Mucosa of stomach (tissue), 1 donor: ENCODE data around the gene MOCOS.
"Not testable (repeated sequence)": the region's sequence is repeated elsewhere in the genome, so short reads cannot be mapped to it uniquely, and the experiment has no call there.

Source experiments
- H3K27me3 ChIP-seq: one replicate; pipeline ENCODE4 v1.7.0; 2013; ENCODE audit warnings: mild to moderate bottlenecking, low read length; ENCODE audit not compliant: control insufficient read depth, insufficient read depth
- H3K36me3 ChIP-seq: one replicate; pipeline ENCODE4 v1.7.0; 2013; ENCODE audit warnings: low read length; ENCODE audit not compliant: control insufficient read depth, insufficient read depth
- H3K4me1 ChIP-seq: one replicate; pipeline ENCODE4 v1.7.0; 2013; ENCODE audit warnings: mild to moderate bottlenecking, low read length; ENCODE audit not compliant: control insufficient read depth, insufficient read depth
- H3K4me3 ChIP-seq: one replicate; pipeline ENCODE4 v1.7.0; 2013; ENCODE audit warnings: low read length
- H3K9ac ChIP-seq: one replicate; pipeline ENCODE4 v1.7.0; 2013; ENCODE audit warnings: mild to moderate bottlenecking, low read length, moderate library complexity
- H3K9me3 ChIP-seq: one replicate; pipeline ENCODE4 v1.7.0; 2013; ENCODE audit warnings: mild to moderate bottlenecking, low read length, moderate library complexity; ENCODE audit not compliant: control insufficient read depth
- donor health status: Pancreatic carcinoma.

Gene MOCOS

DNA sequence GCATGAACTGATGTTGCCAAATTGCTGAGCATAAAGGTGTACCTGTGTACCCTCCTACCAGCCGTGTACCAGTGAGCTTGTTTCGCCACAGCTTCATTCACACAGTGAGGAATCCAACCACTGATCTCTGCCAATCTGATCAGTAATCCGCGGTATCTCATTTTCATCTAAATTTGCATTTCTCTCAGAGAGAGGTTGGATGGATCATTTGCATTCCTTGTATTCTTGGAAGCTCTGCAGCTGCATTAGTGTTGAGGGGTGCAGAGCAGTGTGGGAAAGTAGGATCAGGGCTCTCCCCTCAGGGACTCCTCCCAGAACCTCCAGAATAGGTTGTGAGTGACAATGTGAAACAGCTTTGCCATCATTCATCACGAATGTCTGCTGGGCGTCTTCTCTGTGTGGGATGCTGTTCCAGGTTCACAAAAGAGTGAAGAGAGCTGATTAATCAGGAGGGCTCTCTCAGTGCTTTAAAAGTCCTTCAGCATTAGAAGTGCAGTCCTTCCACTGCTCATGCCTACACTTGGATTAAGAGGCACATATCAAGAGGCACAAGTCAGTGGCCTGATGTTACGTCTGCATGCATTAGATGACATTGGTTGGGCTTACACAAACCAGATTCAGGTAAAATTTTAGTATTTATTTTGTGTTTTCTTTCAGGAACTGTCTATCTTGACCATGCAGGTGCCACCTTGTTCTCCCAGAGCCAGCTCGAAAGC is 7.5 kb downstream of the MOCOS start:
- Histone ChIP-seq H3K9ac (no peak overlapping the region), H3K27me3 (no peaks in the 10 kb centered on the region), H3K4me1 (no peaks in the 10 kb centered on the region), H3K36me3 (no peaks in the 10 kb centered on the region), H3K9me3 (no peaks in the 10 kb centered on the region), H3K4me3 (no peak overlapping the region)

DNA sequence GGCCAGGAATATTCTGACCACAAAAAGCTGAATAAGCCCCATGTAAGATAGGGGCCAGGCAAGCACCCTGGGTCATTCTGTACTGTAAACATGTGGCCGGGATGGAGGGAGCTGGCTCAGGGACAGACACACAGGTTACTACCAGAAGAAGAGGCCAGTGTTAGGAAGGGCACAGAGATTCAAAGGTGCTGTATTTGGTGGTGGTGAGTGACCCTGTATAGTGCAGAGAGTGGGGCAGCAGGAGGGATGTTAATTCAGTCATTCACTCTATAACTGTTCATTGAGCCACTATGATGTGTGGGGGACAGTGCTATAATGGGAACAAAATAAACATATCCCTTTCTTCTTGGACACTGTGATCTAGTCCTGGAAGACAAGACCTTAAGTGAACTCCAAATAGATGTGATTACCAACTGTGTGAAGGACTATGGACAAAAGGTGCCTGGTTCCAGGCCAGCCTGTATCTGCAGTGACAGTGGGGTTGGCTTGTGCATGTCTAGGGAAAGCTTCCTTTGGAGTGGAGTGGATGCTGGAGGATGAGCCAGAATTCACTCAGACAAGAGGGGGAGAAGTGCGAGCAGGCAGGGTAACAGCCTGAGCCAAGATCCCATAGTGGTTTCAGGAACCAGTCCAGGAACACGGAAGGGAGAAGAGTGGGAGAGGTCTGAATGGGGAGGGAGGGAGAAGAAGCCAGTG is 8.3 kb downstream of the MOCOS start:
- Histone ChIP-seq H3K4me1 (no peaks in the 10 kb centered on the region), H3K9ac (no peak overlapping the region), H3K4me3 (no peak overlapping the region), H3K9me3 (no peaks in the 10 kb centered on the region), H3K36me3 (no peaks in the 10 kb centered on the region), H3K27me3 (no peaks in the 10 kb centered on the region)

DNA sequence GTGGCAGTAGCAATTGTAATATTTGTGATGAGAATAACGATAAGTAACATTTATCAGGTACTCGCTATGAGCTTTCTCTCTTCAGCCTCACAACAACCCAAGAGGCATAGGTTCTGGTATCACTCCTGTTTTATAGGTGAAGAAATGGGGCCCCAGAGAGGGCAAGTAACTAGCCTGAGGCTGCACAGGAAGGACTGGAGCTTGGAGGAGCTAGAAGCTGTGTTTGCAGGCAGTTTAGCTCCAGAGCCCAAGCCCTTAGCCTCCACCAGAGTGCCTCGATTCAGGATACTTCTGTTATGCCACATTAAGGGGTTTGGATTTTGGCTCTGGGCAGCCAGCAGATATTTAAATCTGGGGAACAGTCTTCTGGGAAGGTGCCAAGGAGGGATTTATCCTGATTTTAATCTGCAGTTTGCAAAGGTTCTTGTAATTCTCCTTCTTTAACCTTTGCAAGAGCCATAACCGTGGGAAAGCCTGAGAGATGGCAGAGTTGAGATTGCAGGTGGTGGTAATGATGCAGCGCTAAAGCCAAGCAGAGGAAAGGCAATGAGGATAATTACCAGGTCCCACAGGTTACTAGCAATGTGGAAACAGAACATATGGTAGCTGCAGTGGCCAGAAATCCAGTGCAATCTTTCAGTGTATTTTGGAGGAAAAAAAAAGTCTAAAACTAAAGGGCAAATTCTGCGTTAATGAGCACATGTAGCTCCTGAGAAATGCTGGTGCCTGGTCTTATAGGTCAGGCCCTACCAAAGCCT is 9.1 kb downstream of the MOCOS start:
- Histone ChIP-seq H3K9me3 (no peaks in the 10 kb centered on the region), H3K4me1 (no peaks in the 10 kb centered on the region), H3K9ac (no peak overlapping the region), H3K36me3 (no peaks in the 10 kb centered on the region), H3K27me3 (no peaks in the 10 kb centered on the region), H3K4me3 (no peak overlapping the region)

DNA sequence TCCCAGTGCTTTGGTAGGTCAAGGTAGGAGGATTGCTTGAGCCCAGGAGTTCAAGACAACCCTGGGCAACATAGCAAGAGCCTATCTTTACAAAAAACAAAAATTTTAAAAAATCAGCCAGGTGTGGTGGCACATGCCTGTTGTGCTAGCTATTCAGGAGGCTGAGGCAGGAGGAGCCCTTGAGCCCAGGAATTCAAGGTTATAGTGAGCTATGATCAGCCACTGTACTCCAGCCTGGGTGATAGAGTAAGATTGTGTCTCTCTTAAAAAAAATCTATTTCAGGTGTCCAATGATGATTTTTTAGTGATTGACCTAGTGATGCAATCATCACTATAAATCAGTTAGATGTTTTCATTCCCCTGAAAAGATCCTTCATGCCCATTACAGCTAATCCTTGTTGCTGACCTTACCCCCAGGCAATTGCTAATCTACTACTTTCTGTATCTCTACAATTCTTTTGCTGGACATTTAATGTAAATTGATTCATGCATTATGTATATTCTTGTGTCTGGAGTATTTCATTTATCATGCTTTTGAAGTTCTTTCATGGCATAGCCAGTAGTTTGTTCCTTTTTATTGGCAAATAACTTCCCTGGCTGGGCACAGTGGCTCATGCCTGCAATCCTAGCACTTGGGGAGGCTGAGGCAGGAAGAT is 10.3 kb downstream of the MOCOS start:
- Histone ChIP-seq H3K4me1 (no peaks in the 10 kb centered on the region), H3K9ac (no peak overlapping the region), H3K27me3 (no peaks in the 10 kb centered on the region), H3K9me3 (no peaks in the 10 kb centered on the region), H3K36me3 (no peaks in the 10 kb centered on the region), H3K4me3 (no peak overlapping the region)

DNA sequence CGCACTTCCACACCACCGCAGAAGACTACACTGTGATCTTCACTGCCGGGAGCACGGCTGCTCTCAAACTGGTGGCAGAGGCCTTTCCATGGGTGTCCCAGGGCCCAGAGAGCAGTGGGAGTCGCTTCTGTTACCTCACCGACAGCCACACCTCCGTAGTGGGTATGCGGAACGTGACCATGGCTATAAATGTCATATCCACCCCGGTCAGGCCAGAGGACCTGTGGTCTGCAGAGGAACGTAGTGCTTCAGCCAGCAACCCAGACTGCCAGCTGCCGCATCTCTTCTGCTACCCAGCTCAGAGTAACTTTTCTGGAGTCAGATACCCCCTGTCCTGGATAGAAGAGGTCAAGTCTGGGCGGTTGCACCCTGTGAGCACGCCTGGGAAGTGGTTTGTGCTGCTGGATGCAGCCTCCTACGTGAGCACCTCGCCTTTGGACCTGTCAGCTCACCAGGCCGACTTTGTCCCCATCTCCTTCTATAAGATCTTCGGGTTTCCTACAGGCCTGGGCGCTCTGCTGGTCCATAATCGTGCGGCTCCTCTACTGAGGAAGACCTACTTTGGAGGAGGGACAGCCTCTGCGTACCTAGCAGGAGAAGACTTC is 12.5 kb downstream of the MOCOS start:
- H3K9me3 ChIP-seq: no peaks in the 10 kb centered on the region
- no peaks in the 10 kb centered on the region for H3K4me1 ChIP-seq

DNA sequence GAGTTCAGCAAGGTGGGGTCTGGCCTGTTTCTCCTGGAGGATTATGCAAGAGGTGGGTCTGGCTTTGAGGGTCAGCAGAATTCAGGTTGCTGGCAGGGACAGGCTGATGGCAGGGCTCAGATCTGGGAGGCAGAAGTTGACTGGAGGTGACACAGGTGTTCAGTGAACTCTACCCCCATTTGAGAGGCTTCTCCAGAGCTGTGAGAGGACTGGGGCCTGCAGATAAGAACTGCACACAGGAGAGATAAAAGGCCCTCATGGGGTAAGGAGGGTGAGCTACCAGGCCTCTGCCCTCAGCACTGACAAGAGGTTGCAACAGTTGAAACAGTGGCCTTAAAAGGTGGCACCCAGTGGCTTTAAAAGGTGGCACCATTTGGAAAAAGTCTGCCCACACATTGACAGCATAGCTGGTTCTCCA is 13.1 kb downstream of the MOCOS start:
- Histone ChIP-seq H3K4me1 (no peaks in the 10 kb centered on the region), H3K36me3 (no peaks in the 10 kb centered on the region), H3K4me3 (no peak overlapping the region), H3K27me3 (no peaks in the 10 kb centered on the region), H3K9ac (no peak overlapping the region), H3K9me3 (no peaks in the 10 kb centered on the region)

More for the DNA sequence above, 12.5 kb downstream of the MOCOS start:
- H3K9ac ChIP-seq: no peak overlapping the region
- H3K27me3 ChIP-seq: no peaks in the 10 kb centered on the region
- H3K36me3 ChIP-seq: no peaks in the 10 kb centered on the region
- H3K4me3 ChIP-seq: no peak overlapping the region

DNA sequence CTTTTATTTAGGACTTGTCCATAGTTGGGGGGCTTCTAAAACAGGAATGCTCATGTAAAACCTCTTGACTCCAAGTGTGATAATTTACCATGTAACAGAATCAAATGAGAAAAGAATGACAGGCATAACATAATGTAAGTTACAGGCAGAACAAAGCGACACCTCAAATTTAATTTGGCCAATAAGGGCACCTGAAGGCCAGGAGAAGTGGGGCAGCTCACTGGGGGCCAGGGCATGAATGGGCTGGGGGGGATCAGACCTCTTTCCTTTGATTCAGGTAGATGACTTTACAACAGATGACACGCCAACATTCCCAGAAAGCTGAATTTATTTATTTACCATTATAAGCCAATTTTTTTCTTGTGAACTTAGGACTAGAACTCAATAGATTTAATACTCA is 14.5 kb downstream of the MOCOS start:
- H3K27me3 ChIP-seq: no peaks in the 10 kb centered on the region
- no peak overlapping the region for H3K4me3 ChIP-seq
- H3K9ac ChIP-seq: no peak overlapping the region
- H3K36me3 ChIP-seq: no peaks in the 10 kb centered on the region
- no peaks in the 10 kb centered on the region for H3K9me3 ChIP-seq
- H3K4me1 ChIP-seq: no peaks in the 10 kb centered on the region

DNA sequence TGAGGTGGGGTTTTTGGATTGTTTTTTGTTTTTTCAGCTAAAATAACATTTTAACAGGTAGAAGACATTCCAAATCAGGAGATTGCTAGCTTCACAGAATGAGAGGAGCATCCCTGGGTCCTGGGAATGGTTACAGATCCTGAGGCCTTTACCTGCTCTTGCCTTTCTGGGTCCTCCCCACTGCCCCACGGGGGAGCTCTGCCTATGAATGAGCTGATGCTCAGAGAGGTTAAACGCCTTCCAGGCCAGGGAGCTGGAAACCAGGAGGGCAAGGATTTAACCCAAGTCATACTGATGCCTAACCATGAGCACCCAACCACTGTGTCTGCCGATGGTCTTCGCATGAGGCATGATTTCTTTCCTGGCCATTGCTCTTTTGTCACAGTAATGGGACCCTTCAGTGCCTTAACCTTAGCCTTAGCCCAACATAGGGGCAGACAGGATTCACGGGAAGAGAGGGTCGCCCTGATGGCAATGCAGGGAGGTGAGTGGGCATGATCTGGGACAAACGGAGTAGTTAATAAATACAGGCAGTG is 16.1 kb downstream of the MOCOS start:
- no peak overlapping the region for H3K4me3 ChIP-seq
- no peak overlapping the region for H3K9ac ChIP-seq
- H3K9me3 ChIP-seq: no peaks in the 10 kb centered on the region
- H3K4me1 ChIP-seq: no peaks in the 10 kb centered on the region
- no peaks in the 10 kb centered on the region for H3K27me3 ChIP-seq
- H3K36me3 ChIP-seq: no peaks in the 10 kb centered on the region

DNA sequence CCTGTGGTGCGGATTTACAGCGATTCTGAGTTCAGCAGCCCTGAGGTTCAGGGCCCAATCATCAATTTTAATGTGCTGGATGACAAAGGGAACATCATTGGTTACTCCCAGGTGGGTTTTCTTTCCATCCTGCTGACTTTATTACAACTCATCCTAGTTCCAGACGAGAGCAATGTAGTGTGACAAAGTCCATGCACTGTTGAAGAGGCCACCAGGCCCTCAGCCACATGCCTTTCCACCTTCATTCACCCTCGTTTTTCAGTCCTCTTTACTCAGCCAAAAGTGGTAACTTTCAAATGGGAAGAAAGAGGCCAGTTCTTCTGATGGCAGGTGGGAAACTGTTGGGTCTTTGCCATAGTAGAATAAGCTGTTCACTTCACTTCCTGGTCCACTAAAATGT is 17.9 kb downstream of the MOCOS start:
- no peaks in the 10 kb centered on the region for H3K36me3 ChIP-seq
- H3K9me3 ChIP-seq: no peaks in the 10 kb centered on the region
- H3K27me3 ChIP-seq: no peaks in the 10 kb centered on the region
- no peak overlapping the region for H3K4me3 ChIP-seq
- H3K4me1 ChIP-seq: no peaks in the 10 kb centered on the region
- no peak overlapping the region for H3K9ac ChIP-seq

DNA sequence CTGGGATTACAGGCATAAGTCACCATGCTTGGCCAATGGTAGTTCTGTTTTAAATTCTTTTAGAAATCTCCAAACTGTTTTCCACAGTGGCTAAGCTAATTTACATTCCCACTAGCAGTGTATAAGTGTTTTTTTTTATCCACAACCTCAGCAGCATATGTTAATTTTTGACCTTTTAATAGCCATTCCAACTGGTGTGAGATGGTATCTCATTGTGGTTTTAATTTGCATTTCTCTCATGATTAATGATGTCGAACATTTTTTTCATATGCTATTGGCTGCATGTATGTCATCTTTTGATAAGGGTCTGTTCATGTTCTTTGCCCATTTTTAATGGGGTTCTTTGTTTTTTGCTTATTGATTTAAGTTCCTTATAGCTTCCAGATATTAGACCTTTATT is 20.0 kb downstream of the MOCOS start:
- no peaks in the 10 kb centered on the region for H3K4me1 ChIP-seq
- no peaks in the 10 kb centered on the region for H3K36me3 ChIP-seq
- H3K27me3 ChIP-seq: no peaks in the 10 kb centered on the region
- no peaks in the 10 kb centered on the region for H3K9me3 ChIP-seq
- no peak overlapping the region for H3K9ac ChIP-seq
- no peak overlapping the region for H3K4me3 ChIP-seq

DNA sequence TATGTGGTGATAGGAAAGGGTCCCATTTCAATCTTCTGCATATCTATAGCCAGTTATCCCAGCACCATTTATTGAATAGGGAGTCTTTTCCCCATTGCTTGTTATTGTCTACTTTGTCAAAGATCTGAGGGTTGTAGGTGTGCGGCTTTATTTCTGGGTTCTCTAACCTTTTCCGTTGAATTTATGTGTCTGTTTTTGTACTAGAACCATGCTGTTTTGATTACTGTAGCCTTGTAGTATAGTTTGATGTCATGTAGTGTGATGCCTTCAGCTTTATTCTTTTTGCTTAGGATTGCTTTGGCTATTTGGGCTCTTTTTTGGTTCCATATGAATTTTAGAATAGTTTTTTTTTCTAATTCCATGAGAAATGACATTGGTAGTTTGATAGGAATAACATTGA is 20.7 kb downstream of the MOCOS start:
- not testable (repeated sequence) for H3K9me3 ChIP-seq, H3K4me1 ChIP-seq, H3K27me3 ChIP-seq, H3K4me3 ChIP-seq, H3K36me3 ChIP-seq, H3K9ac ChIP-seq
